Coronary artery (tissue), 2 donors: ENCODE data around the gene KCNAB1.

Source experiments
- DNase-seq: peaks from one replicate; pipeline ENCODE4 v3.0.0-alpha.2; 2017; ENCODE audit warnings: low spot score
- H3K27ac ChIP-seq, 2 donors: fragments of 200-600 bp; sonication (generic); one replicate each; pipeline ENCODE4 v1.5.1; 2016 to 2019
- H3K4me3 ChIP-seq: fragments of 200-600 bp; sonication (generic); 2 replicates; pipeline ENCODE4 v1.5.1; 2016; ENCODE audit warnings: mild to moderate bottlenecking, moderate library complexity
- TF ChIP-seq, protein P1 (sequence below): fragments of 200-600 bp; sonication (generic); IDR thresholded peaks from one replicate; pipeline ENCODE4 v1.5.1; 2019; ENCODE audit warnings: antibody characterized with exemption

KCNAB1 gene

DNA sequence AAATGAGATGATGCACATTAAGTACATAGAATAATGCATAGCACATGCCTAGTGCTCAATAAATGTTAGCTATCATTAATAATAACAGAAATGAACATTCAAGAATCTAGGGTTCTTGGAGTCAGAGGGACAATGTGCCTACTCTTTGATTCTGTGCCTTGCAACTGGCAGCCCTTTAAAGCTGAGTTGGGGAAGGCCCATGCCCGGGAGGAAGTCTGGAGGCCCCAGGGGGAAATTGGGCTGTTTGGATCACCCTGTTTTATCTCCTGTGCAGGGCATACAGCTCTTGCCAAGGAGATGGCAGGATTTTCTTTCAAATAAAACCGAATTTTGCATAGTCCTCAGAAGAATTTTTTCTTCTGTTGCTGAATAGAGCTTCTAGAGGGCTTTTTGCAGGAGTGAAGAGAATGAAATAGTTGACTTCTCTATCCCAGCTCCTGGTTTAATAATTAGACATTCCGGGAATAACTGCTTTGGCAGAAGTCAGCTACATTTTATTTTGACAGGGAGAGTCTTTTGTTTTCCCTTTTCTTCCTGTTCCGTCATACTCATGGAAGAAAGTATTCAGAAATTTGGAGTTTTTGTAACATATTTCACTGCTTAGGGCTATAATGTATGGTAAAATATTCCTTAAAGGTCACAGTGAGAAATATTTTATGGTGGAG is 18.0 kb upstream of the KCNAB1 start:
- TF ChIP-seq, protein P1, sequence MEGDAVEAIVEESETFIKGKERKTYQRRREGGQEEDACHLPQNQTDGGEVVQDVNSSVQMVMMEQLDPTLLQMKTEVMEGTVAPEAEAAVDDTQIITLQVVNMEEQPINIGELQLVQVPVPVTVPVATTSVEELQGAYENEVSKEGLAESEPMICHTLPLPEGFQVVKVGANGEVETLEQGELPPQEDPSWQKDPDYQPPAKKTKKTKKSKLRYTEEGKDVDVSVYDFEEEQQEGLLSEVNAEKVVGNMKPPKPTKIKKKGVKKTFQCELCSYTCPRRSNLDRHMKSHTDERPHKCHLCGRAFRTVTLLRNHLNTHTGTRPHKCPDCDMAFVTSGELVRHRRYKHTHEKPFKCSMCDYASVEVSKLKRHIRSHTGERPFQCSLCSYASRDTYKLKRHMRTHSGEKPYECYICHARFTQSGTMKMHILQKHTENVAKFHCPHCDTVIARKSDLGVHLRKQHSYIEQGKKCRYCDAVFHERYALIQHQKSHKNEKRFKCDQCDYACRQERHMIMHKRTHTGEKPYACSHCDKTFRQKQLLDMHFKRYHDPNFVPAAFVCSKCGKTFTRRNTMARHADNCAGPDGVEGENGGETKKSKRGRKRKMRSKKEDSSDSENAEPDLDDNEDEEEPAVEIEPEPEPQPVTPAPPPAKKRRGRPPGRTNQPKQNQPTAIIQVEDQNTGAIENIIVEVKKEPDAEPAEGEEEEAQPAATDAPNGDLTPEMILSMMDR: no peak
- peak overlapping the region in 1 of 2 donors; percentile 2 for H3K27ac ChIP-seq
- no peak overlapping the region for H3K4me3 ChIP-seq
- no peak for DNase-seq

DNA sequence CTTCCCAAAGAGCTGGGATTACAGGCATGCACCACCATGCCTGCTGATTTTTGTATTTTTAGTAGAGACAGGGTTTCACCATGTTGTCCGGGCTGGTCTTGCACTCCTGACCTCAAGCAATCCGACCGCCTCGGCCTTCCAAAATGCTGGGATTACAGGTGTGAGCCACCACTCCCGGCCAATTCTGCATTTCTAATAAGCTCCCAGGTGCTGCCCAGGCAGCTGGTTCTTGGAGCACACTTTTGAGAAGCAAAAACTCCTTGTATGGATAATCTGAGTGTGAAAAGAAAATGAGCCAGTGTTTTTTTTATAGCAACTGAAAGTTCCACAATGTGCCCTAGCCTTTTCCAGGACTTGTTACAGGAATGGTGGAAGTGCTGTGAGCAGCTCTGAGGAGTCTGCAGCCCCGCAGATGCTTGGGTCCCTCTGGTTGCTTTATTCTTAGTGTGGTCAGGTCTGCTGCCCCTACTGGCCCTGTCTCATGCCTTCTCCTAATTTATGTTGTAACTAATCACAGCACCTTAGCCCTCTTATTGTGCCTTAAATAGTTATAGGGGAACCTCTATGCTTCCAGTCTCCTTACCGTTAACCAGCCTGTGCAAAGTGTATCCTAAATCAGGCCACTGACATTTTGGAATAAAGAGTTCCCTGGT is 13.5 kb upstream of the KCNAB1 start:
- no peak overlapping the region for H3K4me3 ChIP-seq
- DNase-seq: no peak
- TF ChIP-seq, protein P1: no peak
- H3K27ac ChIP-seq: no peak overlapping the region

DNA sequence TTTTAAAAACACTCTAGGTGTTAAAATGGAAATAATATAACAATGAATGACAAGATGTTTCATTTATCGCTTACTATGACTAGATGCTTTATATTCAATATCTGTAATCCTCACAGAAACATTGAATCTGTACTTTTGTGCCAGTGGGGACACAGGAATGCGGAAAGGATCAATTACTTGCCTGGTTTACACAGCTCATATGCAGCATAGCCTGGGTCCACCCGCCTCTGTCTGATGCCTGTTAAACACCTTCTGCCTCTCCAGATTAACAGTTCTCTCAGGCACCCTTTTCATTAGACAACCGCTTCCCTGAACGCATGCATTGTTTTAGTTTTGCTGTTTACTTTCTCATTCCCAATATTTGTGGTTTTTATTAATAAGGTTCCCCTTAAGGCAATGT is 12.9 kb upstream of the KCNAB1 start:
- Histone ChIP-seq H3K4me3 (no peak overlapping the region), H3K27ac (no peak overlapping the region)
- TF ChIP-seq, protein P1: no peak
- DNase-seq: no peak

DNA sequence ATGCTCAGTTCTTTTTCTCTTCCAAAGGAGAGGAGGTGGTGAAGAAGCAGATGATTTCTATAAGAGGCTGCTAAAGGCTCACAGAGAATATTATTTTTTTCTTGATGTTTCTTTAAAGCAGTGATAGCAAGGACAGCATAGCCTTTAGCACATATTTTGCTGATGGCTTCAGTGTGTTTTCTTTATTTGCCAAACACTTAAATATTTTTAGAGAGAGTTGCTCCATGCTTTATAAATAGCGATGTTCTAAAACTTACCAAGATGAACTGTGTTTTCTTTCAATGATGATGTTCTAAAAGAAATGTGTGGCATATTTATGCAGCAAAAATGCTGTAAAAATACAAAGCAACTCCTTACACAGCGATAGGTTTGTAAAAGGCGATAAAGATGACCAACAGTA is 11.8 kb upstream of the KCNAB1 start:
- peak overlapping the region; percentile 13 for H3K4me3 ChIP-seq
- no peak for DNase-seq
- TF ChIP-seq, protein P1: no peak
- H3K27ac ChIP-seq: peak overlapping the region; percentile 50 to 51

DNA sequence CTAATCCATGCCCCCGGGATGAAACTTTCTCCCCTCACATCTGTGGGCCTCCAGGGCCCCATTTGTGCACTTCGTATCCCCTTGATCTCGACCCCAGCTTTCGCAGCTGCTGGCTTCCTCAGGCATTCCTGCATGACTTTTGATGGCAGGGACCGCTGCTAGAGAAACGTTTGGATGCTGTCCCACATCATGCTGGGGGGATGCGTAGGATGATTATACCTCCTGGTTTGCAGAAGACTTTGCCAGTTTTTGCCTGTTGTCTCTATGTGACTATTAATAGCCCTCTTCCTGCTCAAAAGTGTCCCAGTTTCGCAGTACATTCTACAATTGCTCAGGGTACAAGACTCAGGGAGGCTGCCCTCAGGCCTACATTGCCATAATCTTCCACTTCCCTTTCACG is 10.4 kb upstream of the KCNAB1 start:
- TF ChIP-seq, protein P1: no peak
- Histone ChIP-seq H3K4me3 (no peak overlapping the region), H3K27ac (peak overlapping the region in 1 of 2 donors; percentile 16)
- no peak for DNase-seq

DNA sequence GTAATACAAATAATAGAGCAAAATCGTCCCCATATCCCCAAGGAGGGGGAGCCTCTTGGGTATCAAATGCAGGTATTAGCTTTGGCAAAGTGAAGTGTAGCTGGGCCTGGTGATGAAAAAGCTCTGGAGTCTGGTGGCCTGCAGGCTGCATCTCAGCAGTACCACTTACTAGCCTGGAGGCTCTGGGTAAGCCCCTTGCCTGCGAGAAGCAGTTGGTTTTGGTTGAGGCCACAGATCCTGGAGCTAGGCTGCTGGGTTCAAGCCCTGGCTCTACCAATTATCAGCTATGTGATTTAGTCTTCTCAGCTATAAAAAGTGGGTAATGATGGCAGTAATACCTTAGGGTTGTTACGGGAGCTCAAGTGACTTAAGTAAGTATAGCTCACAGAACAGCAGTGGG is 6.1 kb downstream of the KCNAB1 start:
- no peak overlapping the region for H3K4me3 ChIP-seq
- H3K27ac ChIP-seq: no peak overlapping the region
- TF ChIP-seq, protein P1: no peak
- DNase-seq: no peak

DNA sequence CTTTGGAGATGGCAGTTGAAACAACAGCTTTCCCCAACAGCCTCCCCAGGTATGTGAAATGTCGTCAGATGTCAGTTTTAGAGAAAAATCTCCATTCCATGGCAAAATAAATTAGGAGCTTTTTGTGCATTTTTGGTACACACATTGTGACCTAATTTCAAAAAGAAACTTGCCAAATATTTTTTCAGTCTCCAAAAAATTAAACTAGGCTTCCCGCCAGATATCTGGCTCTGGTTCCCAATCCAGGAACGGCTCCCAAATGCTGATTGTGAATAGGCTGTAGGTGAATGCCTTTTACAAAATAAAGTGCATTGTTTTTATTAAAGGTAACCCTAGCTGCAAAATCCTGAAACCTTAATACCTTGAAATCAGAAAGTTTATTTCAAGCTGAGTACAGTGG is 10.9 kb downstream of the KCNAB1 start:
- Histone ChIP-seq H3K4me3 (no peak overlapping the region), H3K27ac (peak overlapping the region; percentile 18 to 53)
- TF ChIP-seq, protein P1: no peak
- no peak for DNase-seq
